ENCODE results near the gene LRRC4C.
"Not testable (repeated sequence)": the region's sequence is repeated elsewhere in the genome, so short reads cannot be mapped to it uniquely, and the experiment has no call there.

The LRRC4C gene

GRCh38 chr11:40168414-40168813, 1291.0 kb downstream of the LRRC4C start:
- Mint-ChIP-seq H3K27me3 (no peaks in the 10 kb centered on the region), H3K4me3 (no peak overlapping the region), H3K9me3 (peaks cover 8 to 14% of the 10 kb centered on the region in 2 donors), H3K27ac (no peak overlapping the region), H3K4me1 (no peaks in the 10 kb centered on the region)
- DNase-seq (no peak), ATAC-seq (no peak)

- not testable (repeated sequence) for H3K4me3 Mint-ChIP-seq, H3K27me3 Mint-ChIP-seq, ATAC-seq, H3K27ac Mint-ChIP-seq, H3K4me1 Mint-ChIP-seq, DNase-seq
- peaks cover 8 to 15% of the 10 kb centered on the region in 2 donors for H3K9me3 Mint-ChIP-seq
Observed at GRCh38 chr11:40167805-40168204, 1291.6 kb downstream of the LRRC4C start.

GRCh38 chr11:40166892-40167291, 1292.6 kb downstream of the LRRC4C start:
- H3K9me3 Mint-ChIP-seq = peaks cover 8 to 14% of the 10 kb centered on the region in 2 donors
- H3K27ac Mint-ChIP-seq = no peak overlapping the region
- no peak for ATAC-seq
- no peaks in the 10 kb centered on the region for H3K4me1 Mint-ChIP-seq
- no peak overlapping the region for H3K4me3 Mint-ChIP-seq
- no peak for DNase-seq
- H3K27me3 Mint-ChIP-seq = no peaks in the 10 kb centered on the region

GRCh38 chr11:40162901-40163883, 1296.3 kb downstream of the LRRC4C start:
- H3K9me3 Mint-ChIP-seq = peaks cover under 1 to 14% of the 10 kb centered on the region in 2 donors
- DNase-seq (no peak), ATAC-seq (no peak)
- H3K27ac Mint-ChIP-seq = no peak overlapping the region
- no peaks in the 10 kb centered on the region for H3K4me1 Mint-ChIP-seq
- H3K4me3 Mint-ChIP-seq = no peak overlapping the region
- H3K27me3 Mint-ChIP-seq = no peaks in the 10 kb centered on the region

GRCh38 chr11:40161854-40162410, 1297.5 kb downstream of the LRRC4C start:
- Mint-ChIP-seq H3K9me3 (peaks cover 14 to 21% of the 10 kb centered on the region in 2 donors), H3K4me3 (no peak overlapping the region), H3K27me3 (no peaks in the 10 kb centered on the region), H3K27ac (no peak overlapping the region), H3K4me1 (no peaks in the 10 kb centered on the region)
- DNase-seq (no peak), ATAC-seq (no peak)

GRCh38 chr11:40160418-40160817, 1299.0 kb downstream of the LRRC4C start:
- no peak overlapping the region for H3K4me3 Mint-ChIP-seq
- H3K9me3 Mint-ChIP-seq = peaks cover 29 to 34% of the 10 kb centered on the region in 2 donors
- H3K4me1 Mint-ChIP-seq = no peaks in the 10 kb centered on the region
- DNase-seq (no peak), ATAC-seq (no peak)
- H3K27me3 Mint-ChIP-seq = no peaks in the 10 kb centered on the region
- H3K27ac Mint-ChIP-seq = no peak overlapping the region

- no peak overlapping the region for H3K27ac Mint-ChIP-seq
- no peaks in the 10 kb centered on the region for H3K4me1 Mint-ChIP-seq
- DNase-seq = no peak
- no peak for ATAC-seq
- H3K27me3 Mint-ChIP-seq = no peaks in the 10 kb centered on the region
- no peak overlapping the region for H3K4me3 Mint-ChIP-seq
- peaks cover 12 to 23% of the 10 kb centered on the region in 2 donors for H3K9me3 Mint-ChIP-seq
Observed at GRCh38 chr11:40149721-40150120, 1309.7 kb downstream of the LRRC4C start.

GRCh38 chr11:40140560-40140959, 1318.9 kb downstream of the LRRC4C start:
- ATAC-seq = no peak
- H3K27me3 Mint-ChIP-seq = no peaks in the 10 kb centered on the region
- H3K4me1 Mint-ChIP-seq = no peaks in the 10 kb centered on the region
- no peak overlapping the region for H3K4me3 Mint-ChIP-seq
- no peak overlapping the region for H3K27ac Mint-ChIP-seq
- no peak for DNase-seq
- H3K9me3 Mint-ChIP-seq = peaks cover 19 to 20% of the 10 kb centered on the region in 2 donors

GRCh38 chr11:40139536-40139935, 1319.9 kb downstream of the LRRC4C start:
- Mint-ChIP-seq H3K4me3 (no peak overlapping the region), H3K27ac (no peak overlapping the region), H3K4me1 (no peaks in the 10 kb centered on the region), H3K9me3 (peaks cover 19 to 20% of the 10 kb centered on the region in 2 donors), H3K27me3 (no peaks in the 10 kb centered on the region)
- ATAC-seq (no peak), DNase-seq (no peak)

GRCh38 chr11:40139066-40139465, 1320.4 kb downstream of the LRRC4C start:
- DNase-seq (no peak), ATAC-seq (no peak)
- no peaks in the 10 kb centered on the region for H3K27me3 Mint-ChIP-seq
- no peaks in the 10 kb centered on the region for H3K4me1 Mint-ChIP-seq
- H3K4me3 Mint-ChIP-seq = no peak overlapping the region
- peaks cover 19 to 20% of the 10 kb centered on the region in 2 donors for H3K9me3 Mint-ChIP-seq
- H3K27ac Mint-ChIP-seq = no peak overlapping the region

GRCh38 chr11:40134820-40135570, 1324.5 kb downstream of the LRRC4C start:
- Mint-ChIP-seq H3K4me1 (no peaks in the 10 kb centered on the region), H3K27me3 (no peaks in the 10 kb centered on the region), H3K4me3 (no peak overlapping the region), H3K9me3 (peaks cover 4 to 14% of the 10 kb centered on the region in 2 donors), H3K27ac (no peak overlapping the region)
- no peak for DNase-seq
- no peak for ATAC-seq

GRCh38 chr11:40133498-40133897, 1326.0 kb downstream of the LRRC4C start:
- Mint-ChIP-seq H3K4me3 (no peak overlapping the region), H3K4me1 (no peaks in the 10 kb centered on the region), H3K9me3 (peaks cover 6 to 14% of the 10 kb centered on the region in 2 donors), H3K27ac (no peak overlapping the region), H3K27me3 (no peaks in the 10 kb centered on the region)
- ATAC-seq (no peak), DNase-seq (no peak)

- Mint-ChIP-seq H3K4me1 (no peaks in the 10 kb centered on the region), H3K27ac (no peak overlapping the region), H3K4me3 (no peak overlapping the region), H3K9me3 (peaks cover 12 to 14% of the 10 kb centered on the region in 2 donors), H3K27me3 (no peaks in the 10 kb centered on the region)
- ATAC-seq (no peak), DNase-seq (no peak)
Observed at GRCh38 chr11:40132912-40133311, 1326.5 kb downstream of the LRRC4C start.

GRCh38 chr11:40130427-40130826, 1329.0 kb downstream of the LRRC4C start:
- peaks cover 8 to 14% of the 10 kb centered on the region in 2 donors for H3K9me3 Mint-ChIP-seq
- DNase-seq (no peak), ATAC-seq (no peak)
- no peak overlapping the region for H3K4me3 Mint-ChIP-seq
- no peak overlapping the region for H3K27ac Mint-ChIP-seq
- no peaks in the 10 kb centered on the region for H3K4me1 Mint-ChIP-seq
- no peaks in the 10 kb centered on the region for H3K27me3 Mint-ChIP-seq

- no peak overlapping the region for H3K27ac Mint-ChIP-seq
- peaks cover 12 to 14% of the 10 kb centered on the region in 2 donors for H3K9me3 Mint-ChIP-seq
- no peak overlapping the region for H3K4me3 Mint-ChIP-seq
- H3K4me1 Mint-ChIP-seq = no peaks in the 10 kb centered on the region
- DNase-seq (no peak), ATAC-seq (no peak)
- no peaks in the 10 kb centered on the region for H3K27me3 Mint-ChIP-seq
Observed at GRCh38 chr11:40129266-40129665, 1330.2 kb downstream of the LRRC4C start.
